GM08714 (cell line): ENCODE results near the gene HSPA12B.

Experiments
- H3K4me3 ChIP-seq: fragments of 200-500 bp; sonication (Bioruptor generic); 2 replicates; pipeline ENCODE4 v1.5.1; 2014; ENCODE audit warnings: mild to moderate bottlenecking, low read length, inconsistent platforms
- ZNF274 ChIP-seq: IDR thresholded peaks from 2 replicates; pipeline ENCODE4 v1.6.1; 2012; ENCODE audit warnings: mild to moderate bottlenecking, low read depth, low read length

Gene HSPA12B

DNA sequence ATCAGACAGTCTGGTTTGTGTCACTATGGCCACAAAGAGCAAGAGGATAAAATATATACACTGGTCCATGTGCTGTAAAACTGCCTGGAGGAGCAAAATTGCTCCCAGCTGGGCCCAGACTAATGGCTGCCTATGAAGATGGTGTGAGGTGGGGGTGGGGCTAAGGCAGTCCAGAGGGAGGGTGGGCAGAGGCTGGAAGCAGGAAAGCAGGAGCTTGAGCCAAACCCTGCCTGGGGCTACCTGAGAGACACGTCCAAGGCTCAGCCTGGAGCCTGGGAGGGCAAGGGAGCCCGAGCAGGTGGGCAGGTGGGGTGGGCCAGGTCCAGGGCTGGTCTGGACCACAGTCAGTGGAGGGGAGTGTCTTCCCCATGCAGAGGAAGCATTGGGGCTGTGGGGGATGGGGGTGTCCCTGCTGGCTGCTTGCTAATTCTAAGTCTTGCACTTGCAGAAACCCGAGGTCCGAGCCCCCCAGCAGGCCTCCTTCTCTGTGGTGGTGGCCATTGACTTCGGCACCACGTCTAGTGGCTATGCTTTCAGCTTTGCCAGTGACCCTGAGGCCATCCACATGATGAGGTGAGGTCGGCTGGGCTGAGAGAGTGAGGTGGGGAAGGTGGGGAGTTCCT, 9.5 kb downstream of the HSPA12B start:
- no peak for TF ChIP-seq ZNF274

DNA sequence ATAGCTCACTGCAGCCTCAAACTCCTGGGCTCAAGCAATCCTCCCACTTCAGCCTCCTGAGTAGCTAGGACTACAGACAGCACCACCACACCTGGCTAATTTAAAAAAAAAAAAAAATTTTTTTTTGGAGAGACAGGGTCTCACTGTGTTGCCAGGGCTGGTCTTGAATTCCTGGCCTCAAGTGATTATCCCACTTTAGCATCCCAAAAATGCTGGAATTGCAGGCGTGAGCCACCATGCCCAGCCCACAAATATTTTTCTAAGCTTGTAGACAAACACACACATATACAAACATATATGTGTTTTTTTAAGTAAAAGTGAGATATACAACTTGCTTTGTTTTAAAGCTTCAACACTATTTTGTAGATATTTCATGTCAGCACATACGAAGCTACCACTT, 10.8 kb downstream of the HSPA12B start:
- TF ChIP-seq ZNF274 = no peak
- no peak overlapping the region for H3K4me3 ChIP-seq

More for the DNA sequence above, 9.5 kb downstream of the HSPA12B start:
- no peak overlapping the region for H3K4me3 ChIP-seq

DNA sequence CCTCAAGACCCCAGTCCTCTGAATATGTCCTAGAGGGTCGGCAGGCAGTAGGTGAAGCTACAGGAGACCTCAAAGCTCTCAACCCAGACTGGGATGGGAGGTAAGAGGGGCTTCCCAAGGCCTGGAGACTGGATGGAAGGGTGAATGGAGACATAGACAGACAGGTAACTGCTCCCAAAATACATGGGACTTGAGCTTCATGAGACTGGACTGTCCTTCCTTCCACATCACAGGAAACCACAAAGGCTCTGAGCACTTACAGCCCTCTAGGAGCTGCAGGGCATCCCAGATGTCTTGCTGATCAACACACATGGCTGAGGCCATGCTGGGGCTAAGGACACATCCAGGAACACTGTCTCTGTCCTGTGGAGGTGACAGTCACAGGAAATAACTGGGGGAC, 11.6 kb downstream of the HSPA12B start:
- no peak overlapping the region for H3K4me3 ChIP-seq
- no peak for TF ChIP-seq ZNF274

DNA sequence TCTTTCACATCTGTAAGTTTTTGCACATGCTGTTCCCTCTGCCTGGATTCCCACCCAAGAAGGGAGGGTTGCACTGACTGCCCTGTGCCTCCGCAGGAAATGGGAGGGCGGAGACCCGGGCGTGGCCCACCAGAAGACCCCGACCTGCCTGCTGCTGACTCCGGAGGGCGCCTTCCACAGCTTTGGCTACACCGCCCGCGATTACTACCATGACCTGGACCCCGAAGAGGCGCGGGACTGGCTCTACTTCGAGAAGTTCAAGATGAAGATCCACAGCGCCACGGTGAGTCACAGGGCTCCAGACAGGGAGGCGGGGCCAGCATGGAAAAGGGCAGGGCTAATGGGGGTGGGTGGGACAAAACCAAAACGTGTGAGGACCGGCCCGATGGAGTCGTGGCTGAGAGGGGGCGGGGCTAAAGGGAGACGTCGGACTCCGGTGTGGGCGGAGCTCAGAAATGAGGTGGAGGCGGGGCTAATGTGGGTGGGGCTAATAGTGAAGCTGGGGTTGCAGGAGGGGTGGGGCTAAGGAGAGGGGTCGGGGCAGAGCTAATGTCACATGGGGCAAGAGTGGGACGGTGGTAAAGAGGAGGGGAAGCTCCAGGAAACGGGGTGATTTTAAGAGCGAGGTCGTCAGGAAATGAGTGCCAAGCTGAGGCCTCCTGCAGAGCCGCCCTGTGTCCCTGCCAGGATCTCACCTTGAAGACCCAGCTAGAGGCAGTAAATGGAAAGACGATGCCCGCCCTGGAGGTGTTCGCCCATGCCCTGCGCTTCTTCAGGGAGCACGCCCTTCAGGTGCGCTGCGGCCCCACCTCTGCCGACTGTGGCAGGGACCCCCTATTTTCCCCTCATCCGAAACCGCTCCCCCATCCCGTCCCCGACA, 12.6 kb downstream of the HSPA12B start:
- no peak for TF ChIP-seq ZNF274
- no peak overlapping the region for H3K4me3 ChIP-seq

DNA sequence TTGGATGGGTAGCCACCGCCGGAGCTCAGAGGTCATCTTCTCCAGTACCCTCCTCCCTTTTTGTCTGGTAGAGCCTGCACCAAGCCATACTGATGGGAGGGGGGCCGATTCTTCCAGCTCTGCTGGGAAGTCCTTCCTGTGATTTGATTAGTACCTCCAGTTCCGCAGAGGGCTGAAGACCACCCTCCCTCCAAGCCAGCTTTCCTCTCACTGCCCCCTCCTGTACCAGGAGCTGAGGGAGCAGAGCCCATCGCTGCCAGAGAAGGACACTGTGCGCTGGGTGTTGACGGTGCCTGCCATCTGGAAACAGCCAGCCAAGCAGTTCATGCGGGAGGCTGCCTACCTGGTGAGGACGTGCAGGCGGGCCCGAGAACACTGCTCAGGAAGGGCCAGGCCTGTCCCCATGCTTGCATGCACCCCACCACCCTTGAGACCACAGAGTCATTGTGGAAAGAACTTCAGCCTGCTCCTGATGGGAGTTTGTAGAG, 13.2 kb downstream of the HSPA12B start:
- no peak for TF ChIP-seq ZNF274
- H3K4me3 ChIP-seq = no peak overlapping the region

DNA sequence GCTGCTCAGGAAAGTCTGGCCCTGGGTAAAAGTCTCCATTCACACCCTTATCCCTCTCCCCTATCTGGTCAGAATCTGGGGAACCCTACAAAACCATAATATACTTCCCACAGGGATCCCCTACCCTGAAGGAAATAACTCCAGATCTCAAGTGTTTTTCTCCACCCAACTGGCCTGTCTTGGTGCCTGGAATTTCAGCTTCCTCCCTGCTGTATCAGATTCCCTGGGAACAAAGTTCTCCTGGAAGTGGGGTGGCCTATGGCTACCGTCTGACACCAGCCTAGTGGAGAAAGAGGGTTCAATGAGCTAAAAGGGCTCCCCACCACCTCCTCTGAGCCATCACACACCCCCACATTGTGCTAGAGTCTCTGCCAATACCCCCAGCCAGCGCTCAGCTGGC, 15.0 kb downstream of the HSPA12B start:
- no peak overlapping the region for H3K4me3 ChIP-seq
- no peak for TF ChIP-seq ZNF274

DNA sequence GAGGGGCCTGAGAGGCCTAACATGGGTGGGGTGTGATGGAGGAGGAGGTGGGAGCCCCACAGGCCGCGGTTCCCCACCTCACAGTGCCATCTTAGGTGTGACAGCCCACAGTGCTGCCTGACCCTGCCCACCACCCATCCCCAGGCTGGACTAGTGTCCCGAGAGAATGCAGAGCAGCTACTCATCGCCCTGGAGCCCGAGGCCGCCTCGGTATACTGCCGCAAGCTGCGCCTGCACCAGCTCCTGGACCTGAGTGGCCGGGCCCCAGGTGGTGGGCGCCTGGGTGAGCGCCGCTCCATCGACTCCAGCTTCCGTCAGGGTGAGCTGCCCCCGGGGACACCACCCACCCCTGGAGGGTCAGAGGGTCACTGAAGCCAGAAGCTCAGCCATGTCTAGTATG, 15.6 kb downstream of the HSPA12B start:
- H3K4me3 ChIP-seq = no peak overlapping the region
- TF ChIP-seq ZNF274 = no peak

DNA sequence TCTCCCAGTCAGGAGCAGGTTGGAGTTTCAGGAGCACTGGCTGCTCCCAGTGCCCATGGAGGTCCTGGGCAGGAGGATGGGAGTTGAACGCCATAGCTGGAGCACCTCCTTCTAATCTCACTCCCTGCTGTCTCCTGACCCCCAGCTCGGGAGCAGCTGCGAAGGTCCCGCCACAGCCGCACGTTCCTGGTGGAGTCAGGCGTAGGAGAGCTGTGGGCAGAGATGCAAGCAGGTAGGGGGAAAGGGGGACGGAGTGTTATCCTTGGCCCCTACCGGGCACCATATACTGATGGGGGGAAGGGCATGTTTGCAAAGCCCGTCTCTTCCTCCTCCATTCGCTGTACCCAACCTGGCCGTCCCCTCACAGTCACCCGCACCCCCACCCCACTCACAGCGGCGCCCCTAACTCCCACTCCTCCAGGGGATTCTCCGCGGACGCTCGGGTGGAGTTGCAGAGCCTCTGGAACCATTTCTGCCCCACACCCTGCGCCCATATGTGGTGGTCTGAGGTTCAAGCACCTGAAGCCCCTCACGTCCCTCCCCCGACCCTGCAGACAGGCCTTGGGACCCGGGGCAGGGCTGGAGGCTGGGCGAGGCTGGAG, 16.7 kb downstream of the HSPA12B start:
- no peak overlapping the region for H3K4me3 ChIP-seq
- no peak for TF ChIP-seq ZNF274

DNA sequence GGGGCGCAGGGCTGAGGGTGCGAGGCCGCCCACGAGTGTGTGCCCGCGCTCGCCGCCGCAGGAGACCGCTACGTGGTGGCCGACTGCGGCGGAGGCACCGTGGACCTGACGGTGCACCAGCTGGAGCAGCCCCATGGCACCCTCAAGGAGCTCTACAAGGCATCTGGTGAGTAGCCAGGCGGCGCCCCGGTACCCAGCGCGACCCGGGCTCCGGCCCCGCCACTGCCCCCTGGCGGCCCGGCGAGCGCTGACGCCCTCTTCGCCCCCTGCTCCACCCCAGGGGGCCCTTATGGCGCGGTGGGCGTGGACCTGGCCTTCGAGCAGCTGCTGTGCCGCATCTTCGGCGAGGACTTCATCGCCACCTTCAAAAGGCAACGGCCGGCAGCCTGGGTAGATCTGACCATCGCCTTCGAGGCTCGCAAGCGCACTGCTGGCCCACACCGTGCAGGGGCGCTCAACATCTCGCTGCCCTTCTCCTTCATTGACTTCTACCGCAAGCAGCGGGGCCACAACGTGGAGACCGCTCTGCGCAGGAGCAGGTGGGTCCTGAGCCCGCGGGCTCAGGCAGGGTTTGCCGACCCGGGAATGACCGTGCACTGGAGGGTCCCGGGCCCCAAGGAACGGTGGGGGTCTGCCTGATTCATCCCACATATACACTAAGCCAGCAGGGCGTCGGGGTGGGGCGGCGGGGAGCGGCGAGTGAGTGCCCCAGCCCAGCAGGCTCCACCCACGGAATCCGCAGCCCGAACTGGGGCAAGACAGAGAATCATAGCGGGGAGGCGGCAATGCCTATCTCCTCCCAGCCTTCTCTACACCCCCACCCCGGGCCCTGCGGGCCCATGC, 17.4 kb downstream of the HSPA12B start:
- no peak for TF ChIP-seq ZNF274
- H3K4me3 ChIP-seq = no peak overlapping the region

DNA sequence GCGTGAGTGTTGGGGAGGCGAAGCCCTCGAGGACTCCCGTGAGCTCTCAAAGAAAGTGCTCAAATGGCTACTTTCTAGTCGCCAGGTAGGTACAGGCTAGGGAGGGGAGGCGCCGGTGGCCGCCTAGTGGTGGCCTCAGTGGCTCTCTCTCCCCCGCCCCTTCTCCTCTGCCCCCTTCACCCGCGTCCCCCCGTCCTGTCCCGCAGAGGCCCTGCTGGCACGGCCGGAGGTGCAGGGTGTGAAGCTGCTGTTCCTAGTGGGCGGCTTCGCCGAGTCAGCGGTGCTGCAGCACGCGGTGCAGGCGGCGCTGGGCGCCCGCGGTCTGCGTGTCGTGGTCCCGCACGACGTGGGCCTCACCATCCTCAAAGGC, 18.8 kb downstream of the HSPA12B start:
- TF ChIP-seq ZNF274 = no peak
- no peak overlapping the region for H3K4me3 ChIP-seq

DNA sequence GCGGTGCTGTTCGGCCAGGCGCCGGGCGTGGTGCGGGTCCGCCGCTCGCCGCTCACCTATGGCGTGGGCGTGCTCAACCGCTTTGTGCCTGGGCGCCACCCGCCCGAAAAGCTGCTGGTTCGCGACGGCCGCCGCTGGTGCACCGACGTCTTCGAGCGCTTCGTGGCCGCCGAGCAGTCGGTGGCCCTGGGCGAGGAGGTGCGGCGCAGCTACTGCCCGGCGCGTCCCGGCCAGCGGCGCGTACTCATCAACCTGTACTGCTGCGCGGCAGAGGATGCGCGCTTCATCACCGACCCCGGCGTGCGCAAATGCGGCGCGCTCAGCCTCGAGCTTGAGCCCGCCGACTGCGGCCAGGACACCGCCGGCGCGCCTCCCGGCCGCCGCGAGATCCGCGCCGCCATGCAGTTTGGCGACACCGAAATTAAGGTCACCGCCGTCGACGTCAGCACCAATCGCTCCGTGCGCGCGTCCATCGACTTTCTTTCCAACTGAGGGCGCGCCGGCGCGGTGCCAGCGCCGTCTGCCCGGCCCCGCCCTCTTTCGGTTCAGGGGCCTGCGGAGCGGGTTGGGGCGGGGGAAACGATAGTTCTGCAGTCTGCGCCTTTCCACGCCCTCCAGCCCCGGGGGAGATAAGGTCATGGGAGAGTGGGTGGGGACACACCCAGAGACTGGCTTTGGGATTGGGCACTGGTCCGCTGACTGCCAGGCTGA, 19.3 kb downstream of the HSPA12B start:
- TF ChIP-seq ZNF274 = no peak
- H3K4me3 ChIP-seq = no peak overlapping the region; the same call in 1 of the 2 replicates

DNA sequence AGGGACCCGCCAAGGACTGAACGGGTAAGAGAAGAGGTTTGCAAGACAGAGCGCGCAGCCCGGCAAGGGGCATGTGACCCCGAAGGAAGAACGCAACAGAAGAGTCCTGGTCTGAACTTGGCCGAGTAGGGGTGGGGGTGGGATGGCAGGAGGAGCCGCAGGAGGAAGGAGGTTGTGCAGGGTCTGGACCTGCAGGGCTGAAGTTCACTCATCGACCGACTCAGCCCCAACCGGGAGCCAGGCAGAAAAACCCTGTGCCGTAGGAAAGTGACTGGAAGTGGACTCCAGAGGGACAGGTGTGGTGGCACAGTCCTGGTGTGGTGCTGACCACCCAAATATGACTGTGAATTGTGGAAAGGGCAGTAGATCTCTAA, 19.9 kb downstream of the HSPA12B start:
- TF ChIP-seq ZNF274 = no peak
- no peak overlapping the region for H3K4me3 ChIP-seq

DNA sequence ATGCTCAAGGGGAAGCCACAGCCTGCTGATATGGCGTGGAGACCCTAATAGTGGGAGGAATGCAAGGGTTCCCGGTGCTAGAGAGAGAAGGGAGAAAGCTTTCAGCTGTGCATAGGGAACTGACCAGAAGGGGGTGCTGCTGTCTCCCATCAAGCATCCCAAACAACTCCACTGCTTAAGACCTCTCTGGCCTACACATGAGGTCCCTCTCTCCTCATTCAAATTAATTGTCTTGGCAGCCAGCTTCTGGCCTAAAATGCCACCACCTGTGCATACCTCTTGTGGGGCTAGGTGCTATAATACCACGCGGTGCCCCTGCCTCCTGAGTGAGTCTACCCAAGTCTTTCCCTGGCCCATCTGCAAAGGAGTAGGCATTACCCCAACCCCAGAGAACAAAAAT, 20.6 kb downstream of the HSPA12B start:
- H3K4me3 ChIP-seq = no peak overlapping the region
- TF ChIP-seq ZNF274 = no peak
